GM18861 (cell line): ENCODE data around the gene USF2.
"Not testable (repeated sequence)": the region's sequence is repeated elsewhere in the genome, so short reads cannot be mapped to it uniquely, and the experiment has no call there.

Source experiments
- ATAC-seq: cut with Tn5 transposase; IDR thresholded peaks from one replicate; pipeline ENCODE4 v1.9.1; 2021; ENCODE audit not compliant: unreplicated experiment

The USF2 gene

GRCh38 chr19:35268536-35269437, at the start of gene USF2:
Gene USF2 (plus strand): TSS chr19:35268962. CDS start chr19:35269102, 140 bp downstream.
- peak; percentile 15 for ATAC-seq

DNA sequence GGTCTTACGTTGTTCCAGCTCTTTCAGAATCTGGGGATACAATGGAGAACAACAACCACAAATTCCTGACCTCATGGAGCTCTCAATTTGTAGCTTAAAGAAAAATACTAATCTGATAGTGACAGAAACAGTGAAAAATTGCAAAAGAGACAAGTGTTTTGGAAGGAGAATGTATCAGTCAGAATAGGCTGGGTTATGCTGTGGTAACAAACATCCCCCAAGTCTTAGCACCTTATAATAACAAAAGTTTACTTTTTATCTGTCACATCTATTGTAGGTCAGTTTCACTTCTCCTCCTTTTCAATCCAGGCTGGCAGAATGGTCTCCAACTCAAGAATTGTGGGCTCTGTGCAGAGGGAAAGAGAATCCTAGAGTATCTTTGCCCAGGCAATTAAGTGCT, 49.8 kb upstream of the USF2 start:
- no peak for ATAC-seq

DNA sequence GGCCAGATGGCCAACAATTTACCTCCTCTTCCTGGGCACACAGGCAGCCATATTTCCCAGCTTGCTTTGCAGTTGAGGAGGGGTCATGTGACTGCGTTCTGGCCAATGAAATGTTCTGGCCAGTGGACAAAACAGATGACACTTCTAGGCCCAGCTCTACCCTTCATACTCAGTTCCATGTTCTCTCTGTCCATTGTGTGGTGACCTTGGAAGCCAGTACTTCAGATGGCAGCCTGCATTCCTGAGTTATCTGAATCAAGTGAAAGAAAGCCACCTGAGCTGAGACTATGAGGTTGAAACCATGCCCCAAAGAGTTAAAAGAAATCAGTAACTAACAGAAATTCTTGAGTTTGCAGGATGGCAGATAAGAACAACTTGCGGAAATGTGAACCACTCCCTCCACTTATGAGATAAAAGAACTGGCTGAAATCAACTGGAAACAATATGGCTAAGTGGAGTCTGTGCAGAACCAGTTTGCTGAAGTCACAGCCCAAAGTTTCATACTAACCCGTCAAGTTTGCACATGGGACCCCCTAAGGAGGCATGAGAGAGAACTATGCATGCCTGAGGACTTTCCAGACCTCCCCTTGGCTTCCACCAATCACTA, 48.3 kb upstream of the USF2 start:
- ATAC-seq: no peak

DNA sequence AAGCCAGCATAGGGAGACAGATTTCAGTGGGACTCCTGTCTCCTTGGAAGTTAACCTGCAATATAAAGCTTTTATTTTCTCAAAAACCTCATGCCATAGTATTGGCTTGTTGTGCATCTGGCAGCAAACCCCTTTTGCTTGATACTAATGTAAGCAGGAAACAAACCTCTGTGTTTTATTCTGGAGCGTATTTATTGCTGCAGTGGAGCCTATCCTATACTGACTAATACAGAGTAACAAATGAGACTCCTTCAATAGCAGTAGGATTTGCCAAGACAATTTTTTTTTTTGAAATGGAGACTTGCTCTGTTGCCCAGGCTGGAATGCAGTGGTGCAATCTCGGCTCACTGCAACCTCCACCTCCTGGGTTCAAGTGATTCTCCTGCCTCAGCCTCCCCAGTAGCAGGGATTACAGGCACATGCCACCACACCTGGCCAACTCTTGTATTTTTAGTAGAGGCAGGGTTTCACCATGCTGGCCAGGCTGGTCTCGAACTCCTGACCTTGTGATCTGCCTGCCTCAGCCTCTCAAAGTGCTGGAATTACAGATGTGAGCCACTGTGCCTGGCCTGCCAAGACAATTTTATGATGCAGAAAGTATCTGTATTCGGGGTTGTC, 47.7 kb upstream of the USF2 start:
- ATAC-seq: not testable (repeated sequence)

GRCh38 chr19:35222373-35223015, 46.3 kb upstream of the USF2 start:
- no peak for ATAC-seq

DNA sequence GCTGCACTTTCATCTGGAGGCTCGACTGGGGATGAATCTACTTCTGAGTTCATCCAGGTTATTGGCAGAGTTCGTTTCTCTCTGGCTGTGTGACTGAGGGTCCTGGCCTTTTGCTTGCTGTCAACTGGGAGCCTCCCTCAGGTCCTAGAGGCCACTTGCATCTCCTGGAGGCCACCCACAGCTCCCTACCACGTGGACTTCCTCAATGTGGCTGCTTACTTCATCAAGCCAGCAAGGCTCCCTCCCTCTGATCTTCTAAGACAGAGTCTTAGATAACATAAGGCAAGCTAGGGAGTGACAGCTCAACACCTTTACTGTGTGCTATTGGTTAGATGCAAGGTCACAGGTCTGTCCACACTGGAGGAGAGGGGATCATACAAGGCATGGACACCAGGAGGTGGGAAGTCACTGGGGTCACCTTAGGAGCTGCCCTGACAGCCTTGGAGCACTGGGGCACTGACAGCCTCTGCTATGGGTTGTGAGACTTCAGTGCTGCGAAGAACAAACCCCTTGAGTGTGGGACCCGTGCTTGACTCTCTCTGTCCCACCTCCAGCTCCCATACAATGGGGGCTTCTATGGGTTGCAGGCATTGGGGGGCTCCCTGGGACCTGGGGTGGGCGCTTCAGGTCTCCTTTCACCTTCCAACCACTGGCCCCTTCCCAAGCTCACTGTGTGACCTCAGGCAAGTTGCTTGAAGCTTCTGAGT, 45.5 kb upstream of the USF2 start:
- no peak for ATAC-seq

DNA sequence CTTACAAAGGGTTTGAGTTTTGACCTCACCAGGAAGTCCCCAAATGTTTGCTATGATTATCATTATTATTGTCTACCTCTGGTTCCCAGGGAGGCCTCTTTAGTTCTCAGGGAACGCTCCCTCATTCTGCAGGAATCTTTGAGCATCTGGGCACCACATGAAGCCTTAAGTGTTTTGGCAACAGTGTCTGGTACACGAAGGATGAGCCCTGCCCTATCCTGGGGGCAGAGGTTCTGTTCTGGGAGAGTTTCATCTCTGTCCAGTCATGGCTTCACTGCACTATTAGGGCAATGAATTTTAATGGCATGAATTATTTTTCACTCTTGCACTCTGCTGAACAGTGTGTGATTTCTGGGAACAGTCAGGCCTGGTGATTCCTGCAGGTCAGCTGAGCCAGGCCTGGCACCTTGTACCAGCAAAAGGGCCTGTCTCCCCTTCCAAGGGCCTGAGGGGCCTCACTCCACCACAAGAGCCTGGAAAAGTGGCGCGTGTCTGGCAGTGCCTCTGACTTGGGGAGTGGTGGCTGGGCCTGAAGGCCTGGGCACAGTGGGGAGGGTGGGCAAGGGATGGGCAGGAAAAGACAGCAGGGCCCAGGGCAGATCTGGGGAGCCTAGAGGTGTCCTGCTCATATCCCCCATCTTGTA, 44.8 kb upstream of the USF2 start:
- no peak for ATAC-seq

GRCh38 chr19:35224681-35225571, 43.8 kb upstream of the USF2 start:
- no peak for ATAC-seq

- no peak for ATAC-seq
These were observed 42.8 kb upstream of the USF2 start for GRCh38 chr19:35225951-35226350.

- no peak for ATAC-seq
These were observed 42.0 kb upstream of the USF2 start for GRCh38 chr19:35226748-35227147.

DNA sequence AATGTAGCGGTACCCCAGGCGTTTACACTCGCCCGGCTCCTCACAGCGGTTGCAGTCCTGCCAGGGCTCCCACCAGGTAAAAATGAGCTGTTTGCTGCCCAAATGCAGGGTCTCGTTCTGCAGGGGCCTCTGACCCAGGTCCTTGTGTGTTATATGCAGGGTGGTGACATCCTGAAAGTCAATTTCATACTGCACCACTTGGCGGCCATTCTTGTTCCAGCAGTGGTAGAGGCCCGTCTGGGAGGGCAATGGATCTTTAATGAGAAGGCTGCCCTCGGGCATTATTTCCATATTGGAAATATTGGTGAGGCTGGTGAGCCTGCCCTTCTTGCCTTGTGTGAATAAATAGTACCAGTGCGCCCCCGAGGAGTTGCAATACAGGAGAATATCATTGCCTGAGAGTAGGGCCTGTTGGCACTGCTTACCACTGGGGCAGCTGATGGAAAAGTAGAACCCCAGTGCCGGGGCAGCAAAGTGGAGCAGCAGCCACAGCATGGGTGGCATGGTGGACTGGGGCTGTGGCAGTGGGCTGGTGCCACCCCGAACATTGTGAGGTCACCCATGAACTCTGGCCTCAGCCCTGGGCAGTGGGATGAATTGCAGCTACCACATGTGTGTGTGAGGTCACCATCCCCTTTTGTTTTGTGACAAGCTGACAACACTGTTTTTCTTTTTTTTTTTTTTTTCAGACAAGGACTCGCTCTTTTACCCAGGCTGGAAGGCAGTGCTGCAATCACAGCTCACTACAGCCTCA, 40.4 kb upstream of the USF2 start, which contains the start of gene FAM187B:
TSS of gene FAM187B (minus strand) at position 563 of the 754 bp plus-strand sequence. CDS start at position 504, 59 bp downstream.
- ATAC-seq: no peak

DNA sequence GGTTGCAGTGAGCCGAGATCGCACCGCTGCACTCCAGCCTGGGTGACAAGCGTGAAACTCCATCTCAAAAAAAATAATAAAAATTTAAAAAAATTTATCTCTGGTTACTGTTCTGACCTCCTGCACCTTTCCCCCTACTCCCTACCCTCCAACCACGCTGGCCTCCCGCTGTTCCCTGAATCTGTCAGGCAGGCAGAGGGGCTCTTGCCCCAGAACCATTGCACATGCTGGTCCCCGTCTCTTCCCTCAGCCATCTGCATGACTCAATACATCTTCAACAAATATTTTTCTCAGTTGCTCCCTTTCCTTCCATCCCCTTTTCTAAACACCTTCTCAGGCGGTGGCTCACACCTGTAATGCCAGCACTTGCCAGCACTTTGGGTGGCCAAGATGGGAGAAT, 39.2 kb upstream of the USF2 start:
- ATAC-seq: no peak

DNA sequence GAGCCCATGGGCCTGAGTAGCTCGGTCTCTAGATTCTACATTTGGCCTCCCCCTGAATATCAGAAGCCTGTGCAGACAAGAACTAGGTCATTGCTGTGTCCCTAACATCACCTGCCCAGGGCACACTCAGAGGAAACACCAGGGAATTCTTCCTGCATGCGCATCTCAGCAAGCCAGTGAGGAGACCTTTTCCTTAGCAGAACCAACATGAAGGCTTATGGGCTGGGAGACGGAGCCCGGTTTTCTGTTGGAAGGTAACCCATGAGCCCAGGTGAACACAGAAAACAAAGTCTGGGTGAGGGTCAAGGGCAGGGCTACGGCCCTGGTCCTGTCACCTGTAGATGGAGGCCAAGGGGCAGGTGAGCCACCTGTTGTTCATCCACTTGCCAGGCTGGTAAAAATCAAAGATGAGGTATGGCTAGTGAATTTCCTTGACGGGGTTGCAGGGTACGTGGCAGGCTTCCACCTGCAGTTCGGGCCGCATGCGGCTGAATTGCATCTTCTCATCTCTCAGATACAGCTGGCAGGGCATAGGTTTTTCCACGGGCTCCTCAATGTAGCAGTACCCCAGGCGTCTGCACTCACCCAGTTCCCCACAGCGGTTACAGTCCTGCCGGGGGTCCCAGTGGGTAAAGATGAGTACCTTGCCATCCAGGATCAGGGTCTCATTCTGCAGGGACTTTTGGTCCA, 36.7 kb upstream of the USF2 start:
- ATAC-seq: no peak

GRCh38 chr19:35232912-35233311, 35.9 kb upstream of the USF2 start:
- no peak for ATAC-seq

GRCh38 chr19:35236638-35237400, 31.9 kb upstream of the USF2 start:
- no peak for ATAC-seq

- ATAC-seq: not testable (repeated sequence)
These were observed 29.2 kb upstream of the USF2 start for GRCh38 chr19:35239597-35239996.

GRCh38 chr19:35240327-35240726, 28.4 kb upstream of the USF2 start:
- no peak for ATAC-seq
